HG03103 (cell line): ENCODE results near the gene PRPH2.
"Not testable (repeated sequence)": the region's sequence is repeated elsewhere in the genome, so short reads cannot be mapped to it uniquely, and the experiment has no call there.

Experiments used
- ATAC-seq: cut with Tn5 transposase; IDR thresholded peaks from one replicate; pipeline ENCODE4 v1.9.1; 2021; ENCODE audit warnings: low read depth; ENCODE audit not compliant: unreplicated experiment

PRPH2 gene

DNA sequence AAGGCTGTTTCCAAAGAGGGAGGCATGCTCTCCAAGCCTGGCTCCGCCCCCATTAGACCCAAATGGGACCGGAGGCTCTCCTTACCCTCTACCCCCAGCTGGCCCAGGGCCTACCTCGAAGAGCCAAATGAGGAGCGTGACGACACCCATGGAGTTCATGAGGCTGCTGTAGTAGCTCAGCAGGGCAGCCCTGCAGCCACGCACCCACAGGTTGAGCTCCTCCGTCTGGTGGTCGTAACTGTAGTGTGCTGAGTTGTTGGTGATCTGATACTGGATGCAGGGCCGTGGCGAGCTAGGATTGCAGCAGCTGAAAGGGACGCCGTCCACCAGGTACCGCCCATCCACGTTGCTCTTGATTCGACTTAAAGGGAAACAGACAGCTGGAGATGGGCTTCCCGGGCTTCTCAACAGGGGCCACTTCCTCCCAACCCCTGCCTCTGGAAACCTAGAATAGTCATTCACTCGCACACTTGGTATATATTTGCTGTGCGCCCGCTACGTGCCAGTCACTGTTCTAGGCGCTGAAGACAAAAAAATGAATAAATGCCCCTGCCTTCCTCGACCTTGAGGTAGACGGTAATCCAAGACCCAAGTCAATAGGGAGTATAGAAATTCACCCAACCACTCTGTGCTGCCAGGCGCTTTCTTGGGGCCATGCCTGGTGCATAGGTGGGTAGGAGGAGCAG is 18.0 kb downstream of the PRPH2 start:
- ATAC-seq, result no peak

- ATAC-seq, result not testable (repeated sequence)
Observed at GRCh38 chr6:42702786-42703185, 19.6 kb downstream of the PRPH2 start.

GRCh38 chr6:42702200-42702599 is 20.2 kb downstream of the PRPH2 start:
- ATAC-seq, result no peak

DNA sequence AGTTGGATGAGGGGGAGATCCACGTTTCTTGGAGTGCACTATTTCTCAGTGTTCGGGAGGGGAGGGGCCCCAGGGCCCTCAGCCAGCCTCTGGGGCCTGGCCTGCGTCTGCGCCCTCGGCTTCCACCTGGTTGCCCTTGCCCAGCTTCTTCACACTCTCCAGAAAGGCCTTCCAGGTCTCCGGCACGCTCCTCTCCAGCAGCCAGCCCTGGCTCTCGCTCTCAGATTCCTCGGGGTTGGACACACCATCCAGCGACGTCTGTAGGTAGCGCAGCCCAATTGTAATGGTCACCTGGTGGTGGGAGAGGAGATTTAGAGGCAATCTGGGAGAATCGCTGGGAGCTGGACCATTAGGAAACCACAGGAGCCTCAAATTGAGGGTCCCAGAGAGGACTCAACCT is 24.2 kb downstream of the PRPH2 start:
- ATAC-seq, result no peak

- no peak for ATAC-seq
Observed at GRCh38 chr6:42697268-42697655, 25.1 kb downstream of the PRPH2 start.

GRCh38 chr6:42696526-42697267 is 25.7 kb downstream of the PRPH2 start:
- ATAC-seq, result no peak

DNA sequence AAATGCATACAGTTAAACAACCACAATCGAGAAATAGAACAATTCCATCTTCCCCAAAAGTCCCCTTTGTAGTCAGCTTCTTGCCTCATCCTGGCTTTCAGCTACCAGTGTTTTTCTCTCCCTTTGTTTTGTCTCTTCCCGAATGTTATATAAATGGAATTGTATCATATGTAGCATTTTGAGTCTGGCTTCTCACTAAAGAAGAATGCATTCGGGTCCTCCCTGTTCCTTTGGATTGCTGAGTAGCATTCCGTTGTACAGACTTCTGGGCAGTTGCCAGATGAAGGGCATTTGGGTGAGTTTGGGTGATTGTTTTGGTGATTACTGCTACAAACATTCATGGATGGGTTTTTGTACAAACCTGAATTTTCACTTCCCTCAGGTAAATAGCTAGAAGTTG is 27.8 kb downstream of the PRPH2 start:
- ATAC-seq, result no peak

GRCh38 chr6:42693725-42694323 is 28.6 kb downstream of the PRPH2 start:
- ATAC-seq, result no peak

- no peak for ATAC-seq
Observed at GRCh38 chr6:42692137-42692911, 30.1 kb downstream of the PRPH2 start.

DNA sequence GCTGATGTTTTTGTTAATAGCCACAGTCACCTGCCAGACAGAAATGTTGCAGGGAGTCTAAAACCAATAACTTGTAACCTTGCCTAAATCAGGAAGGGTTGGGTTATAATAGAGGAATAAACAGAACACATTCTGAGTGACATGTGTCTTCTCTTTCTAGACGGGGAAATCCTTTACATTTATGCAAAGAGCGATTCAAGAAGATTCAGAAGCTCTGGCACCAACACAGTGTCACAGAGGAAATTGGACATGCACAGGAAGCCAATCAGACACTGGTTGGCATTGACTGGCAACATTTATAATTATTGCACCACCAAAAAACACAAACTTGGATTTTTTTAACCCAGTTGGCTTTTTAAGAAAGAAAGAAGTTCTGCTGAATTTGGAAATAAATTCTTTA is 31.5 kb downstream of the PRPH2 start:
- no peak for ATAC-seq

DNA sequence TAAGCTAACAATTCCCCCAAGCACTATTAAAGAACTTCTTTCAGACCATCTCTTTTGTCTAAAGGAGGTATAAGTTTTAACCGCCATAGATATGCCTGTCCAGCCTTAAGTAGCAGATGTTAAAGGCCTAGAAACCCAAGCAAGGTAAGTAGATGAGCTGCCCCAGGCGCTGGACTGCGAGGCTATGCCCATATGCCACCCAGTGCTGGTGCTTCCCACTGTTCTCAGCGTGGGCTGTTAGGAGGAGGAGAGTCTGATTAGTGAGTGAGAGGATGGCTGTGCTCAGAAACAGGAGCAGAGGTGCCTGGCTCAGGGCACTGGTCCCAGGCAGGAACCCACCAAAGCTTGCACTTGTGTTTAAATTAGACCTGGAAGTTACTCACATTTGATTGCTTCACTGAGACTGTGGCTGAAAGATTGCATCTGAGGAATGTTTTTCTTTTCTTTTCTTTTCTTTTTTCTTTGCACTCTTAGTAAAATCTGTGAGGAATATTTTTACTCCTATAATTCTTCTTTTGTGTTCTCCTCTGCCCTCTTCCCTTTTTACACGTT is 32.2 kb downstream of the PRPH2 start:
- no peak for ATAC-seq

DNA sequence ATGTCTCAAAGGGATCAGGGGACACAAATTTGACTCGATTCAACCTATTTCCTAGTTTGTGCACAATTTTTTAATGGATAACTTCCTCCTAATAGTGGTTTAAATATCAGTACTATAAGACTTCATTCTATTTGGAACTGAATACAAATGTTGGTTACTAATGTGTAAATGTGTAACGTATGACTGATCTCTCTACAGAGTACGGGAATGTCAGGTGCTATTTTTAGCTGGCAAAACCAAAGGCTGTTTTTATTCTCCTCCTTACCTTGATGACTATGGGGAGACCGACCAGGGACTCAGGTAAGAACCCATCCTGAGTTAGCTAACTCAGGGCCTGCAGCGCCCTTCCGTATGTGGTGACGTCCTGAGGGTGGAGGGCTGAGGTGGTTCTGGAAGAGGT is 33.0 kb downstream of the PRPH2 start:
- no peak for ATAC-seq

DNA sequence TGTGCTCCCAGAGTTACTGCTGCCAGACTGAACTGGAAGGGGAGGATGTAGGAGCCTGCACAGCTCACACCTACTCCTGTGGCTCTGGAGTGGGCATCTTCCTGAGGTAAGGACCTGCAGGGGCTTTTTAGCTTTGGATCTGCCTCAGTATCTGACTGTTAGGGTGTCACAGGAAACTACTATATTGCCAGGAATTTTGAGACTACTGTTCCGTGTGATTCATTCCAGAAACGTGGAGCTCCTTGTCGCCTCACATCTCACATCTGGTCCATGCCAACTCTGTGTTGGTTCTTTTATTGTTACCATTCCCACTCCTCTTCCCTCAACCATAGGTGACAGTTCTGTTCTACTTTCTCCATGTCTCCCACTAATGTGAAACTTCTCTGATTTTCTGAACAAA is 34.1 kb downstream of the PRPH2 start:
- no peak for ATAC-seq

DNA sequence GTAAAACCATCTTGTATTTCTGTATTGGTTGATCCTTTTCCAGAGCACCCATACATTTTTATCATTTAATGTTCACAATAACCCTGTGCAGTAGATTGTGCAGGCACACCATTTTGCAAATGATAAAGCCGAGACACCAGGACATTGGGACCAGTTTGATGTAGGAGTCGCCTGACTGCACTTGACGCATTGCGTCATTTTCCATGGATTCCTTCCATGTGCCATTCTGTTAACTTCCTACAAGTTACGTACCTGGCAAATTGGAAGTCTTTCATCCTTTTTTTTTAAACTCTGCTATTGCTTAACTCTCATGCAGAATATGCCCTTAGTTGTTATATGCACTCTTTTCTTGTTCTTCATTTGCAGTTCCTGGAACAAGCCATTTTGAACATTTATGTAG is 43.0 kb downstream of the PRPH2 start:
- ATAC-seq, result no peak

DNA sequence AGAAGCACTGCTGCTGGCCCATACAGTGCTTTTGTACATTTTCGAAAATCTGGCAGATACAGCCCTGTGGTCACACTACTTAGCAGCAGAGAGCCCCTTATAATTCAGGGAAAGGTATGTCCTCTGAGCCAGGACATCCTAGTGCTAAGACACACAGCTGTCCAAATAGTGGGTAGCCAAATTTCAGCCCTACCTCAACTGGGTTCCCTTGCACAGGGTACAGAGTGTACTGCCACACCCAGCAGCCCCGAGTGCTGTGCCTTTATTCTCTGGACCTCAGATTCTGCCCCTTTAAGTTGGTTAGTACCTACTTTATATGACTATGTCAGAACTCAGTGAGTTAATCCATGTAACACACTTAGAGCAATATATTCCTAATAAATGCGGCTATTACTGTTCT is 47.6 kb downstream of the PRPH2 start:
- no peak for ATAC-seq

DNA sequence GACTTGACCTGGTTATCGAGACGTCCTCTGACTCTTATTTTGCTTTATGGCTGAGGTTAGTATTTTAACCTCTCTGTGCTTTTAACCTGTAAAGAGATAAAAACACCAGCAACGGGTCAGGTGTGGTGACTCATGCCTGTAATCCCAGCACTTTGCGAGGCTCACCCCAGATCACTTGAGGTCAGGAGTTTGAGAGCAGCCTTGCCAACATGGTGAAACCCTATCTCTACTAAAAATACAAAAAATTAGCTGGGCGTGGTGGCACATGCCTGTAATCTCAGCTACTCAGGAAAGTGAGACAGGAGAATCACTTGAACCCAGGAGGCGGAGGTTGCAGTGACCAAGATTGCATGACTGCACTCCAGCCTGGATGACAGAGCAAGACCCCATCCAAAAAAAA is 48.0 kb downstream of the PRPH2 start:
- not testable (repeated sequence) for ATAC-seq

DNA sequence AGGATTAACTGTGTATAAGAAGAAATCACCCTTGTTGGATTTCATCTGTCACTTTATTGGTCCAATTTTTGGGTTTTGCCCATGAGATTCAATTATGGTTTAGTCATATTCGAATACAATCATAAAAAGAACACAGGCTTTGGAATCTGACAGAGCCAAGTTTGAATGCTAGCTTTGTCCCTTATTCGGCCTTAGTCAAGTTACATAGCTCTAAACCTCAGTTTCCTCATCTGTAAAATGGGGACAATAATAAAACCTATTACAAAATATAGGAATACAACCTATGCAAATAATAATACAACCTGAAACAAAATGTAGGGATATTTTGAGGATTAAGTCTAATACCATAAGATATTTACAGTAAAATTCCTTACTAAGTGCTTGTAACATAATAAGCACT is 57.7 kb downstream of the PRPH2 start:
- no peak for ATAC-seq

- ATAC-seq, result no peak
Observed at GRCh38 chr6:42661540-42662153, 60.8 kb downstream of the PRPH2 start.

DNA sequence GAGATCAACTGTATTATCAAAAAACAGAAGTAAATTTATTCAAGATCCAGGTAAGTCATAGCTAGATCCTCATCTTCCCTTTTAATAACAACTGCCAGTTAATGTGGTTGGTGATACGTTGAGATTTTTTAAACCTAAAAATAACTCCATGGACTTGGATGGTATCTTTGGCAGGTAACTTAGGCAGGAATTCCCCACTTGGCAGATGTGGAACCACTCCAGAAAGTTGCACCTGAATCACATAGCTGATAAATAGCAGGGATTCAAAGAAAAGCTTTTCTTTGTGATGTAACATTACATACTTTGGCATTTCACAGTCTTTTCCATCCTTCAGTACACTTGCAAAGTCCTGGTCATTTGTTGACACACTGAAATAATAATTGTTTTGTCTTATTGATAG is 62.6 kb downstream of the PRPH2 start:
- no peak for ATAC-seq

DNA sequence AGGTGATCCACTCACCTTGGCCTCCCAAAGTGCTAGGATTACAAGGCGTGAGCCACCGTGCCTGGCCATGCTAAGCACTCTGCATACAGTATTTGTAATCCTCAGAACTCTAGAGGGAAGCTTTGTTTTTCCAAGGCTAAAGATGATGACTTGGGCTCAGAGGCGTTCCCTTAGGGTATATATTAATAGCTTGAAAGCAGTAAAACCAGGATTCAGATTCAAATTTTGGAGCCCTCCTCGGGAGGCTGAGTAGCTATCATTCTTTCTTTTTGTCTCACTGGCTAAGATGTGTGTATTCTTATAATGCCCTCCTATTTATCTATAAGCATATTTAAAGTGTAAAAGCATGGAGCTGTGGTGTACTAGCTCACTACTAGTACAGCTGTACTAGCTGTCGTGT is 68.5 kb downstream of the PRPH2 start:
- ATAC-seq, result no peak
